Memory B cell (primary cell): ENCODE measurements around the gene VPREB1.
"Not testable (repeated sequence)": the region's sequence is repeated elsewhere in the genome, so short reads cannot be mapped to it uniquely, and the experiment has no call there.

Source experiments
- ATAC-seq: fragments of 150-1000 bp; cut with Tn5 transposase; 2 replicates; pipeline ENCODE4 v1.10.0; 2021; ENCODE audit warnings: low read depth, mild to moderate bottlenecking, moderate library complexity
- DNase-seq, 2 donors: peaks; one replicate each; pipeline ENCODE4 v3.0.0; 2022; ENCODE audit warnings: low spot score in 2 of 2
- H3K27ac Mint-ChIP-seq: one replicate; pipeline ENCODE4 v1.8.0; 2022; ENCODE audit warnings: mild to moderate bottlenecking, moderate library complexity, mixed read lengths
- H3K27me3 Mint-ChIP-seq: one replicate; pipeline ENCODE4 v1.8.0; 2022; ENCODE audit warnings: mixed read lengths
- H3K36me3 Mint-ChIP-seq: one replicate; pipeline ENCODE4 v1.8.0; 2022; ENCODE audit warnings: mild to moderate bottlenecking, mixed read lengths
- H3K4me1 Mint-ChIP-seq: one replicate; pipeline ENCODE4 v1.8.0; 2022; ENCODE audit warnings: mixed read lengths
- H3K4me3 Mint-ChIP-seq: one replicate; pipeline ENCODE4 v1.8.0; 2022; ENCODE audit warnings: mild to moderate bottlenecking, moderate library complexity, mixed read lengths
- H3K9me3 Mint-ChIP-seq: one replicate; pipeline ENCODE4 v1.8.0; 2022; ENCODE audit warnings: mixed read lengths

VPREB1 gene

GRCh38 chr22:22207845-22208564, 36.6 kb upstream of the VPREB1 start:
- Mint-ChIP-seq H3K27me3 (no peaks in the 10 kb centered on the region), H3K36me3 (no peaks in the 10 kb centered on the region), H3K4me3 (peak overlapping the region; percentile 67), H3K4me1 (peaks cover 34% of the 10 kb centered on the region), H3K27ac (peak overlapping the region; percentile 35), H3K9me3 (no peaks in the 10 kb centered on the region)
- ATAC-seq (peak; percentile 92), DNase-seq (peak; percentile 76 to 86)

- no peak for ATAC-seq
- H3K36me3 Mint-ChIP-seq: no peaks in the 10 kb centered on the region
- no peak overlapping the region for H3K27ac Mint-ChIP-seq
- H3K4me3 Mint-ChIP-seq: peak overlapping the region; percentile 34
- no peak for DNase-seq
- no peaks in the 10 kb centered on the region for H3K9me3 Mint-ChIP-seq
- peaks cover 34% of the 10 kb centered on the region for H3K4me1 Mint-ChIP-seq
- H3K27me3 Mint-ChIP-seq: no peaks in the 10 kb centered on the region
Observed at GRCh38 chr22:22208652-22209051, 35.9 kb upstream of the VPREB1 start.

GRCh38 chr22:22209080-22209640, 35.4 kb upstream of the VPREB1 start:
- not testable (repeated sequence) for H3K27me3 Mint-ChIP-seq, H3K4me3 Mint-ChIP-seq, DNase-seq, H3K27ac Mint-ChIP-seq, ATAC-seq, H3K9me3 Mint-ChIP-seq, H3K36me3 Mint-ChIP-seq
- peaks cover 34% of the 10 kb centered on the region for H3K4me1 Mint-ChIP-seq

GRCh38 chr22:22210375-22210774, 34.2 kb upstream of the VPREB1 start:
- Mint-ChIP-seq H3K4me3 (no peak overlapping the region), H3K36me3 (no peaks in the 10 kb centered on the region), H3K27ac (no peak overlapping the region), H3K4me1 (peaks cover 40% of the 10 kb centered on the region), H3K27me3 (no peaks in the 10 kb centered on the region), H3K9me3 (no peaks in the 10 kb centered on the region)
- DNase-seq: no peak
- ATAC-seq: no peak

- Mint-ChIP-seq H3K4me1 (peaks cover 44% of the 10 kb centered on the region), H3K36me3 (no peaks in the 10 kb centered on the region), H3K4me3 (no peak overlapping the region), H3K27me3 (no peaks in the 10 kb centered on the region), H3K27ac (no peak overlapping the region), H3K9me3 (no peaks in the 10 kb centered on the region)
- ATAC-seq: no peak
- no peak for DNase-seq
Observed at GRCh38 chr22:22210889-22211833, 33.4 kb upstream of the VPREB1 start.

- H3K4me1 Mint-ChIP-seq: peaks cover 40% of the 10 kb centered on the region
- H3K4me3 Mint-ChIP-seq: no peak overlapping the region
- no peaks in the 10 kb centered on the region for H3K36me3 Mint-ChIP-seq
- ATAC-seq: no peak
- H3K9me3 Mint-ChIP-seq: no peaks in the 10 kb centered on the region
- H3K27ac Mint-ChIP-seq: no peak overlapping the region
- no peaks in the 10 kb centered on the region for H3K27me3 Mint-ChIP-seq
- no peak for DNase-seq
Observed at GRCh38 chr22:22213231-22213630, 31.4 kb upstream of the VPREB1 start.

- no peak for ATAC-seq
- H3K4me3 Mint-ChIP-seq: no peak overlapping the region
- peak overlapping the region; percentile 8 for H3K27ac Mint-ChIP-seq
- no peaks in the 10 kb centered on the region for H3K9me3 Mint-ChIP-seq
- no peaks in the 10 kb centered on the region for H3K36me3 Mint-ChIP-seq
- no peak for DNase-seq
- H3K4me1 Mint-ChIP-seq: peaks cover 36% of the 10 kb centered on the region
- H3K27me3 Mint-ChIP-seq: no peaks in the 10 kb centered on the region
Observed at GRCh38 chr22:22214819-22215329, 29.7 kb upstream of the VPREB1 start.

- peak; percentile 73 for ATAC-seq
Observed at GRCh38 chr22:22215659-22216449, 28.7 kb upstream of the VPREB1 start.

GRCh38 chr22:22216450-22216959, 28.1 kb upstream of the VPREB1 start:
- ATAC-seq (no peak), DNase-seq (no peak)
- Mint-ChIP-seq H3K4me1 (peaks cover 28% of the 10 kb centered on the region), H3K4me3 (no peak overlapping the region), H3K36me3 (no peaks in the 10 kb centered on the region), H3K9me3 (no peaks in the 10 kb centered on the region), H3K27ac (no peak overlapping the region), H3K27me3 (no peaks in the 10 kb centered on the region)

More at GRCh38 chr22:22215659-22216449, 28.7 kb upstream of the VPREB1 start:
- no peak for DNase-seq
- Mint-ChIP-seq H3K9me3 (no peaks in the 10 kb centered on the region), H3K27ac (no peak overlapping the region), H3K36me3 (no peaks in the 10 kb centered on the region), H3K4me1 (peaks cover 33% of the 10 kb centered on the region), H3K27me3 (no peaks in the 10 kb centered on the region), H3K4me3 (no peak overlapping the region)

- Mint-ChIP-seq H3K4me3 (no peak overlapping the region), H3K36me3 (no peaks in the 10 kb centered on the region), H3K27me3 (no peaks in the 10 kb centered on the region), H3K9me3 (no peaks in the 10 kb centered on the region), H3K27ac (no peak overlapping the region), H3K4me1 (peaks cover 28% of the 10 kb centered on the region)
- ATAC-seq (peak; percentile 58), DNase-seq (no peak)
Observed at GRCh38 chr22:22218302-22218701, 26.3 kb upstream of the VPREB1 start.

- H3K36me3 Mint-ChIP-seq: no peaks in the 10 kb centered on the region
- DNase-seq (no peak), ATAC-seq (no peak)
- peaks cover 28% of the 10 kb centered on the region for H3K4me1 Mint-ChIP-seq
- no peaks in the 10 kb centered on the region for H3K27me3 Mint-ChIP-seq
- H3K27ac Mint-ChIP-seq: no peak overlapping the region
- H3K9me3 Mint-ChIP-seq: no peaks in the 10 kb centered on the region
- no peak overlapping the region for H3K4me3 Mint-ChIP-seq
Observed at GRCh38 chr22:22219140-22219996, 25.2 kb upstream of the VPREB1 start.

- not testable (repeated sequence) for H3K27me3 Mint-ChIP-seq, H3K27ac Mint-ChIP-seq, DNase-seq, ATAC-seq, H3K4me3 Mint-ChIP-seq, H3K36me3 Mint-ChIP-seq, H3K9me3 Mint-ChIP-seq
- peaks cover 20% of the 10 kb centered on the region for H3K4me1 Mint-ChIP-seq
Observed at GRCh38 chr22:22221043-22221442, 23.5 kb upstream of the VPREB1 start.
